Cerebellar nuclear complex (tissue), 1 donor: ENCODE results near the gene TBRG4.
A peak's percentile ranks its signal among the peaks of the same experiment; 100 is the strongest.

ENCODE experiments used
- DNase-seq, 2 experiments: peaks; one replicate each; lab custom pipeline; 2025; lab: John Stamatoyannopoulos, UW

TBRG4 gene

GRCh38 chr7:45074528-45075354 lies 36.8 kb downstream of the TBRG4 start:
- no peak for DNase-seq

DNA sequence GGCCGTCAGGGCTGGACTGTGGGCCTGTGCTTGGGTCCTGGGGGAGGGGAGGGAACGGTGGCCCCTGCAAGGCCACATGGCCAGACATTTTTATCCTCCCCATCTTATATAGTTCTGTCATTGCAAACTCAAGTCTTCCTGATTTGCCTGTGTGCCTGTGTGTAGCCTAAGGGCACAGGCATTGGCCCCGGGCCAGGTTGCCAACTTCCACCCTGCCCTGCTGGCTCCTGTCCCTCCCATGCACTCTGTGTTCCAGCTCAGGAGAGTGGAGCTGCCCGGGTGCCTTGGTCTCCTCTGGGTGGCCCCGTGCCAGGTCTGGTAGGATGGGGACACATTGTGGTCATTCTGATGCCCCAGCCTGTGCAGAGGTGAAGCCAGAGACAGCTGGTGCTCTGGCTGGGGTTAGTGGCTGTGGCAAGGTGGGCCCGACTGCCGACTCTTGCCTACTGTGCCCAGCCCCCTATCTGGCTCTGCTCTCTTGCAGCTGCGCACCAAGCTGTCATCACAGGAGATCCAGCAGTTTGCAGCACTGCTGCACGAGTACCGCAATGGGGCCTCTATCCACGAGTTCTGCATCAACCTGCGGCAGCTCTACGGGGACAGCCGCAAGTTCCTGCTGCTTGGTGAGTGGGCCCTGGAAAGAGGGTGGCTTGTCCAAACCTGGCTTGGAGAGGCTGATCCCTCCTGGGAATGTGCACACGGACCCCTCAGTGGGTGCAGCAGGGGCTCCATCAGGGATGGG lies 37.5 kb downstream of the TBRG4 start:
- DNase-seq, result no peak

- DNase-seq, result no peak
Measured at GRCh38 chr7:45073031-45073785, 38.3 kb downstream of the TBRG4 start.

DNA sequence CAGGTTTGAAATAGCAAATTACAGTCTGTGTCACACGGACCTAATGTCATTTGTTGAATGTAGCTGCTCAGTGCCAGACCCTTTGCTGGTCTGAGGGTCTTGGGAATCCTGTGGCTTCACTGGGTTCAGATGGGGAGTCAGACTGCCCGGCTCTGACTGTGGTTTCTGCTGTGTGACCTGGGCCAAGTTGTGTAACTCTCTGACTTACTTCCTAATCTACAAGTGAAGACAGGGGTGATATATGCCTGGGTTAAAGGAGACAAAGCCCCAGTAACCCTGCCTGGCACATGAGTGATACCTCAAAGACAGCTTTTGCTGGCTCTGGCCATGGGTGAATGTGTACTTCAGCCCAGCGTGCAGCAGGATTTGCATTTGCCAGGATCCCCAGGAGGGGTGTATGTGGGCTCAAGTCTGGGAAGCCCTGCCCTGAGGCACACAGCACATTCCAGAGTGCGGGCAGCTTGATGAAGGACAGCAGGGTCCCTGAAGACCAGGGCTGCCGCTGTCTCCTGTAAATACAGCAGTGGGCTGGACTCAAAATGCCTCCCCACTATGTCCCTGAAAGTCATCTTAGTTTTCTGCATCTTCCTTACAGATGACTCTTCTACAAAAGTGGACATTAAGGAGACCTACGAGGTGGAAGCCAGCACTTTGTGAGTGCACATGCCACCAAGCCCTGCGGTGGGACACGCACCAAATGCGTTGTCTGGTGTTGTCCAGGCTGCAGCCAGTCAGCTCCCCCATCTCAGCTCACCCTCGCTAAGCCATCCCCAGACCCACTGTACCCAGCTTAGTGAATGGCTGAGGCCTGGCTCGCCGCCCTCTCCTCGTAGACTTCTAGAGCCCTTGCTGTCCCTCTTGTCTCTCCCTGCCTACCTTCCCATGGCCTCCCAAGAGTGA lies 39.1 kb downstream of the TBRG4 start:
- no peak for DNase-seq

DNA sequence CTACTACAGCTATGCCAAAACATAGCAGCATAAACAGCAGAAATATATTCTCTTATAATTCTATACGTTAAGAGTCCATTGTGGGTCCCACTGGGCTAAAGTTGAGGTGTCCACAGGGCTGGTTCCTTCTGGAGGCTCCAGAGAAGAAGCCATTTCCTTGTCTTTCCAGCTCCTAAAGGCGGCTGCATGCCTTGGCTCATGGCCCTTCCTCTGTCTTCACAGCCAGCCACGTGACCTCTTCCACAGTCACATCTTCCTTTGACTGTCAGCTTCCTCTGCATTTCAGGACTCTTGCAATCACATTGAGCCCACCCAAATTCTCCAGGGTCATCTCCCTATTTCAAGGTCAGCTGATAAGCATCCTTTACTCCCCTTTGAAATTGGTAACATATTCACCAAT lies 40.0 kb downstream of the TBRG4 start:
- DNase-seq, result no peak

DNA sequence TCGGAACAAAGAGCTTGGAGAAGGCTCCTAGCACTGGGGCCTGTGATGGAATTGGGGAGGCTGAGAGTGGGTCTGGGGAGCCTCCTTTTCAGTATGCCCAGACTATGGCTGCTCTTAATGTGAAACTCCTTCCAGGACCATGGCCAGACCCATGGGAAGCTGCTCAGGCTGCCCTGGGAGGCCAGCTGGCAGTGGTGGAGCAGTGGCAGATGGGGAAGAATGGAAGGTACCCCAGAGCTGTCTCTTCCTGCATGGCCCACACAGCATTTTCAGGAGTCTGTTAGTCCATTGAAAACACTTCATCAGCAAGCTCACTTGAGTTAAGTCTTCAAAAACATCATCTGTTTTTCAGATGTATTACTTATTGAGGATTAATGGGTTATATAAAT lies 41.2 kb downstream of the TBRG4 start:
- peak in 1 of 2 experiments; percentile 55 for DNase-seq

DNA sequence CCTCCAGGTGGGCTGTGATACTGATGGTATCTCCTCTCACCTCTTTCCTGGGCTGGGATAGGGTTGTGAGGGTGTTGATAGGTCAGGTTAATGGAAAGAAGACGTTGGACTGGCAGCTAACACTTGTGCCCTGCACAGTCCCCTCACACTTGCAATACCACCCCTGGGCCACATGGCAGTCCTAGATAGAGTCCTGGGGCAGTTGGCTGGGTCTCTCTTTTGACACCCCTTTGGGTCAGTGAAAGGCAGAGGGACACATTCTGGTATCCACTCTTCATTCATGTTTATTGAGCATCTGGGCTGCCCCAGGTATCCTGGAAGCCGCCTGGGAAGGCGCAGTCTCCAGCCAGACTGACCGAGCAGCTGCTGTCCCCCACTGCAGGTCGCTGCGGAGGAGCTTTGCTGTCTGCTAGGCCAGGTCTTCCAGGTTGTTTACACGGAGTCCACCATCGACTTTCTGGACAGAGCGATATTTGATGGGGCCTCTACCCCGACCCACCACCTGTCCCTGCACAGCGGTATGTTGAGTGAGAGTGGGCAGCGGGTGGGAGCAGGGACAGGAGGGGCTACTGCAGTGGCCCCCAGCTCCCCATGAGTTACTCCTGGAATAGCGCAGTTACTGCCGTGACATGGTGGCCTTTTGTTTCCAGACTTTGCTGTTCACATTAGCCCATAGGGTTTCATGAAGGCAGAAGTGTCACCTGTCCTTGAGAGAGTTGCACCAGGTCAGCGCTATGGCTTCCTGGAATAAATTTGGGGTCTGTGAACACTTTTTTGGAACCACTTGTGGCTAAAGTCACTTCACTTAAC lies 41.8 kb downstream of the TBRG4 start:
- DNase-seq, result no peak

GRCh38 chr7:45068236-45069023 lies 43.1 kb downstream of the TBRG4 start:
- DNase-seq, result no peak

DNA sequence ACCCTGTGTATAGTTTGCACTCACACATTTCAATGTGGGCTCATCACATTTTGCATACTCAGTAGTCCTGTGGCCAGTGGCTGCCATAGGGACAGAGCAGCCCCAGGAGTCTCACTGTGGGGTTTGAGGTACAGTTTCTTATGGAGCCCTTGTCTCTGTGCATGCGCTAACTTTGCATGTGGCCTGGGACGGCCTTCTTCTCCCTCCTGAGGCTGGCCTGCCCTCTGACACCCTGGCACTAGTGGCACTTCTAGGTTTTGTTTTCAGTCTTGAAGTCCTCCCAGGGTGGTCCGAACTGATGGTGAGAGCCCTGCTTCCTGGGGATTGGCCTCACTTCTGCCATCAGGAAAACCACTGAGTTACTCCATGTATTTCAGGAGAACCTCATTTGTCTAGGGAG lies 43.9 kb downstream of the TBRG4 start:
- no peak for DNase-seq

GRCh38 chr7:45066409-45066808 lies 45.1 kb downstream of the TBRG4 start:
- no peak for DNase-seq

- no peak for DNase-seq
Measured at GRCh38 chr7:45065031-45065995, 46.2 kb downstream of the TBRG4 start.

- DNase-seq, result no peak
Measured at GRCh38 chr7:45064047-45064725, 47.3 kb downstream of the TBRG4 start.

GRCh38 chr7:45061806-45062425 lies 49.6 kb downstream of the TBRG4 start:
- DNase-seq, result no peak

GRCh38 chr7:45061352-45061751 lies 50.1 kb downstream of the TBRG4 start:
- no peak for DNase-seq

- no peak for DNase-seq
Measured at GRCh38 chr7:45060295-45060694, 51.2 kb downstream of the TBRG4 start.

- no peak for DNase-seq
Measured at GRCh38 chr7:45057878-45058277, 53.6 kb downstream of the TBRG4 start.

- DNase-seq, result no peak
Measured at GRCh38 chr7:45055594-45056219, 55.8 kb downstream of the TBRG4 start.
